HCT116 (cell line): ENCODE data around the gene TRIM63.

Experiments used
- CEBPB ChIP-seq: IDR thresholded peaks from 2 replicates; pipeline ENCODE4 v1.6.1; 2012; ENCODE audit warnings: low read depth
- EZH2 ChIP-seq: fragments of 200-600 bp; sonication (generic); IDR thresholded peaks from 2 replicates; pipeline ENCODE4 v1.6.1; 2017; ENCODE audit warnings: antibody characterized with exemption, mixed run types
- FOSL1 ChIP-seq: IDR thresholded peaks from 2 replicates; pipeline ENCODE4 v1.6.1; 2012; ENCODE audit warnings: low read depth
- POLR2A ChIP-seq: IDR thresholded peaks from 2 replicates; pipeline ENCODE4 v1.7.0; 2011; ENCODE audit warnings: borderline replicate concordance; ENCODE audit not compliant: insufficient read depth, insufficient read length; ENCODE audit errors: extremely low read depth
- POLR2AphosphoS5 ChIP-seq: IDR thresholded peaks from 2 replicates; pipeline ENCODE4 v1.6.1; 2011; ENCODE audit warnings: mild to moderate bottlenecking, low read depth, low read length, moderate library complexity
- SRF ChIP-seq: IDR thresholded peaks from 2 replicates; pipeline ENCODE4 v1.6.1; 2012; ENCODE audit warnings: low read depth
- ZNF274 ChIP-seq: fragments of 200-500 bp; sonication (Bioruptor generic); IDR thresholded peaks from 2 replicates; pipeline ENCODE4 v1.6.1; 2014; ENCODE audit warnings: mild to moderate bottlenecking, low read depth, low read length, inconsistent platforms
- TF ChIP-seq, protein P1 (sequence below), 3 experiments: fragments of 200-600 bp in 1 of 3; sonication (generic) in 1 of 3; IDR thresholded peaks in 2 of 3; conservative IDR thresholded peaks in 1 of 3; 2 replicates each; pipeline ENCODE4 v1.5.1; 2012 to 2017; ENCODE audit warnings: low read depth in 2 of 3, low read length in 2 of 3, antibody characterized with exemption in 1 of 3, borderline replicate concordance in 1 of 3, control low read depth in 1 of 3, mild to moderate bottlenecking in 1 of 3, mixed read lengths in 1 of 3, mixed run types in 1 of 3, moderate library complexity in 1 of 3; ENCODE audit not compliant: insufficient read depth in 1 of 3
- TF ChIP-seq, protein P2 (sequence below): IDR thresholded peaks from 2 replicates; pipeline ENCODE4 v1.6.1; 2012
- TF ChIP-seq, protein P3 (sequence below): IDR thresholded peaks from 2 replicates; pipeline ENCODE4 v1.6.1; 2012; ENCODE audit warnings: low read depth

DNA sequence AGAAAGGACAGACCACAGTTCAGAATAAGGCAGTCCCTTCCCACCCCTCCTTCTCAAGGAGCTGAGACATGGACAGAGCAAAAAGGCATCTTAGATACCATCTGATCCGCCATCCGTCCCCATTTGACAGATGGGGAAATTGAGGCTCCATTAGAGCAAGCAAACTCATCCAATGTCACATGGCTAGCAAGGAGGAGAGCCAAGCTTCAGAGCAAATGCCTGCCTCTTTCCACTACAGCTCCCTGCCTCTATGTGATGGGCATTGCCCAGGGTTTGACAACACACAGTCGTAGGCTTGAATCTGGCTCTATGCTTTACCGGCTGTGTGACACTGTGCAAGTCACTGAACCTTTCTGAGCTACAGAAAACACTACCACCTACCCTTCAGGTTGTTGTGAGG, 25.5 kb downstream of the TRIM63 start:
- TF ChIP-seq, protein P1, sequence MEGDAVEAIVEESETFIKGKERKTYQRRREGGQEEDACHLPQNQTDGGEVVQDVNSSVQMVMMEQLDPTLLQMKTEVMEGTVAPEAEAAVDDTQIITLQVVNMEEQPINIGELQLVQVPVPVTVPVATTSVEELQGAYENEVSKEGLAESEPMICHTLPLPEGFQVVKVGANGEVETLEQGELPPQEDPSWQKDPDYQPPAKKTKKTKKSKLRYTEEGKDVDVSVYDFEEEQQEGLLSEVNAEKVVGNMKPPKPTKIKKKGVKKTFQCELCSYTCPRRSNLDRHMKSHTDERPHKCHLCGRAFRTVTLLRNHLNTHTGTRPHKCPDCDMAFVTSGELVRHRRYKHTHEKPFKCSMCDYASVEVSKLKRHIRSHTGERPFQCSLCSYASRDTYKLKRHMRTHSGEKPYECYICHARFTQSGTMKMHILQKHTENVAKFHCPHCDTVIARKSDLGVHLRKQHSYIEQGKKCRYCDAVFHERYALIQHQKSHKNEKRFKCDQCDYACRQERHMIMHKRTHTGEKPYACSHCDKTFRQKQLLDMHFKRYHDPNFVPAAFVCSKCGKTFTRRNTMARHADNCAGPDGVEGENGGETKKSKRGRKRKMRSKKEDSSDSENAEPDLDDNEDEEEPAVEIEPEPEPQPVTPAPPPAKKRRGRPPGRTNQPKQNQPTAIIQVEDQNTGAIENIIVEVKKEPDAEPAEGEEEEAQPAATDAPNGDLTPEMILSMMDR (IDR thresholded peaks at IDR 0.05 in 2 of 3, conservative IDR thresholded peaks at IDR 0.05 in 1 of 3; ENCODE audit: borderline replicate concordance in 1 of 3, insufficient read depth in 1 of 3, low read depth in 2 of 3, low read length in 2 of 3): no peak
- TF ChIP-seq SRF (no peak), ZNF274 (no peak), CEBPB (no peak), FOSL1 (no peak), POLR2AphosphoS5 (no peak), POLR2A (no peak), EZH2 (no peak)
- TF ChIP-seq, protein P2, sequence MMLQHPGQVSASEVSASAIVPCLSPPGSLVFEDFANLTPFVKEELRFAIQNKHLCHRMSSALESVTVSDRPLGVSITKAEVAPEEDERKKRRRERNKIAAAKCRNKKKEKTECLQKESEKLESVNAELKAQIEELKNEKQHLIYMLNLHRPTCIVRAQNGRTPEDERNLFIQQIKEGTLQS: no peak
- TF ChIP-seq, protein P3, sequence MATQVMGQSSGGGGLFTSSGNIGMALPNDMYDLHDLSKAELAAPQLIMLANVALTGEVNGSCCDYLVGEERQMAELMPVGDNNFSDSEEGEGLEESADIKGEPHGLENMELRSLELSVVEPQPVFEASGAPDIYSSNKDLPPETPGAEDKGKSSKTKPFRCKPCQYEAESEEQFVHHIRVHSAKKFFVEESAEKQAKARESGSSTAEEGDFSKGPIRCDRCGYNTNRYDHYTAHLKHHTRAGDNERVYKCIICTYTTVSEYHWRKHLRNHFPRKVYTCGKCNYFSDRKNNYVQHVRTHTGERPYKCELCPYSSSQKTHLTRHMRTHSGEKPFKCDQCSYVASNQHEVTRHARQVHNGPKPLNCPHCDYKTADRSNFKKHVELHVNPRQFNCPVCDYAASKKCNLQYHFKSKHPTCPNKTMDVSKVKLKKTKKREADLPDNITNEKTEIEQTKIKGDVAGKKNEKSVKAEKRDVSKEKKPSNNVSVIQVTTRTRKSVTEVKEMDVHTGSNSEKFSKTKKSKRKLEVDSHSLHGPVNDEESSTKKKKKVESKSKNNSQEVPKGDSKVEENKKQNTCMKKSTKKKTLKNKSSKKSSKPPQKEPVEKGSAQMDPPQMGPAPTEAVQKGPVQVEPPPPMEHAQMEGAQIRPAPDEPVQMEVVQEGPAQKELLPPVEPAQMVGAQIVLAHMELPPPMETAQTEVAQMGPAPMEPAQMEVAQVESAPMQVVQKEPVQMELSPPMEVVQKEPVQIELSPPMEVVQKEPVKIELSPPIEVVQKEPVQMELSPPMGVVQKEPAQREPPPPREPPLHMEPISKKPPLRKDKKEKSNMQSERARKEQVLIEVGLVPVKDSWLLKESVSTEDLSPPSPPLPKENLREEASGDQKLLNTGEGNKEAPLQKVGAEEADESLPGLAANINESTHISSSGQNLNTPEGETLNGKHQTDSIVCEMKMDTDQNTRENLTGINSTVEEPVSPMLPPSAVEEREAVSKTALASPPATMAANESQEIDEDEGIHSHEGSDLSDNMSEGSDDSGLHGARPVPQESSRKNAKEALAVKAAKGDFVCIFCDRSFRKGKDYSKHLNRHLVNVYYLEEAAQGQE: no peak
